Astrocyte (in vitro differentiated cells and primary cell): Measurements from ENCODE around the gene RANBP17.

Experiments
- EZH2 ChIP-seq: IDR thresholded peaks from 2 replicates; pipeline ENCODE4 v1.6.1; 2012; ENCODE audit warnings: mild to moderate bottlenecking, low read length, inconsistent platforms; ENCODE audit not compliant: insufficient read depth
- TF ChIP-seq, protein P1 (sequence below): IDR thresholded peaks from 2 replicates; pipeline ENCODE4 v1.5.1; 2011; ENCODE audit warnings: low read depth, mild to moderate bottlenecking, inconsistent platforms, low read length, moderate library complexity; ENCODE audit not compliant: insufficient read depth

DNA sequence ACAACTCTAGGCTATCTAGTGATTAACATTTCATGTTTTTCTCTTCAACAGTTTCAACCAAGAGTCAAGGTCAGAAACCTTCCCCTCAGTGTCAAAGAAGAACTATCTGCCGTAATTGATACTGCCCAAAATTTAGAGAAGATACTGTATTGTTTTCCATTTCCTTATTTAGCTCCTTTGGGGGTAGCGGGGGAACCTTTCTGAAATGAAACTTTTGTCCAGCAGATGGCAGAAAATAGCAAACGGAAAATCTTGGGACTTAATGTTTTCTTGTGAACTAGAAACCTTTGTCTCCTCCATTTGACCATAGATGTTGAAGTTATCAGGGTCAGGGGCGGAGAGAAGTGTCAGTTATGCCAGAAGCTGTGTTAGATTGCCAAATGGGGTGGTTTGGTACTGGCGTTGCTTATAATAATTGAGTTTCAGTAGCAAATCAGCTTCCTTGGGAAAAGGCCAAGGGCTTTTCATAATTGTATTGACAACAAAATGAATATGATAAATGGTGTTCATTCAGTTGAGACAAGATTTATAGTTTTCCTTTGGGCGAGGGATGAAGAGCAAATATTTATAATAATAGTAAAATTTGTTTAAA lies 345.5 kb downstream of the RANBP17 start:
- TF ChIP-seq, protein P1, sequence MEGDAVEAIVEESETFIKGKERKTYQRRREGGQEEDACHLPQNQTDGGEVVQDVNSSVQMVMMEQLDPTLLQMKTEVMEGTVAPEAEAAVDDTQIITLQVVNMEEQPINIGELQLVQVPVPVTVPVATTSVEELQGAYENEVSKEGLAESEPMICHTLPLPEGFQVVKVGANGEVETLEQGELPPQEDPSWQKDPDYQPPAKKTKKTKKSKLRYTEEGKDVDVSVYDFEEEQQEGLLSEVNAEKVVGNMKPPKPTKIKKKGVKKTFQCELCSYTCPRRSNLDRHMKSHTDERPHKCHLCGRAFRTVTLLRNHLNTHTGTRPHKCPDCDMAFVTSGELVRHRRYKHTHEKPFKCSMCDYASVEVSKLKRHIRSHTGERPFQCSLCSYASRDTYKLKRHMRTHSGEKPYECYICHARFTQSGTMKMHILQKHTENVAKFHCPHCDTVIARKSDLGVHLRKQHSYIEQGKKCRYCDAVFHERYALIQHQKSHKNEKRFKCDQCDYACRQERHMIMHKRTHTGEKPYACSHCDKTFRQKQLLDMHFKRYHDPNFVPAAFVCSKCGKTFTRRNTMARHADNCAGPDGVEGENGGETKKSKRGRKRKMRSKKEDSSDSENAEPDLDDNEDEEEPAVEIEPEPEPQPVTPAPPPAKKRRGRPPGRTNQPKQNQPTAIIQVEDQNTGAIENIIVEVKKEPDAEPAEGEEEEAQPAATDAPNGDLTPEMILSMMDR = peak; percentile 62
- TF ChIP-seq EZH2 = no peak
